K562 (cell line): ENCODE results near the gene RHBDL3. TPM values are rescaled to one million over a fixed set of nuclear protein-coding genes. Genes with fewer than 3 reads are reported as not detected.

Source experiments
- CHD7 ChIP-seq: fragments of 200-600 bp; sonication (generic); IDR thresholded peaks from one replicate; pipeline ENCODE4 v1.6.1; 2012; ENCODE audit warnings: mild to moderate bottlenecking, low read depth, low read length, inconsistent platforms
- DNMT1 ChIP-seq: fragments of 450-650 bp; IDR thresholded peaks from 2 replicates; pipeline ENCODE4 v1.6.1; 2016; ENCODE audit warnings: antibody characterized with exemption, mild to moderate bottlenecking
- ELK3 ChIP-seq: fragments of 450-650 bp; formaldehyde crosslinking; IDR thresholded peaks from 2 replicates; pipeline ENCODE4 v1.4.0; 2020; ENCODE audit warnings: mild to moderate bottlenecking
- SAP30 ChIP-seq: fragments of 200-600 bp; sonication (generic); IDR thresholded peaks from 2 replicates; pipeline ENCODE4 v1.6.1; 2012; ENCODE audit warnings: borderline replicate concordance, low read depth, mild to moderate bottlenecking, moderate library complexity, low read length, control low read depth, inconsistent platforms; ENCODE audit not compliant: insufficient read depth, poor library complexity, severe bottlenecking
- SMAD4 ChIP-seq: fragments of 250-450 bp; sonication (Bioruptor Pico); conservative IDR thresholded peaks from 2 replicates; pipeline ENCODE4 v1.8.0; 2021; ENCODE audit warnings: inconsistent platforms, mild to moderate bottlenecking, moderate library complexity
- SMC3 ChIP-seq: conservative IDR thresholded peaks from 2 replicates; pipeline ENCODE4 v1.6.1; 2011; ENCODE audit warnings: low read depth, low read length, improper control_type of control experiment; ENCODE audit not compliant: insufficient read depth
- THRAP3 ChIP-seq: fragments of 450-650 bp; IDR thresholded peaks from 2 replicates; pipeline ENCODE4 v1.6.1; 2016; ENCODE audit warnings: mild to moderate bottlenecking, inconsistent platforms, borderline replicate concordance
- XRCC3 ChIP-seq: fragments of 450-650 bp; IDR thresholded peaks from 2 replicates; pipeline ENCODE4 v1.6.1; 2017; ENCODE audit warnings: mild to moderate bottlenecking, moderate library complexity
- ZNF175 ChIP-seq: fragments of 200-800 bp; sonication (Bioruptor generic); IDR thresholded peaks from 2 replicates; pipeline ENCODE4 v1.6.1; 2016; ENCODE audit warnings: low read depth, mild to moderate bottlenecking, missing genetic modification characterization, missing compliant biosample characterization
- ZNF518B ChIP-seq: fragments of 250-450 bp; sonication (Bioruptor Pico); IDR thresholded peaks from 2 replicates; pipeline ENCODE4 v1.5.0; 2021; ENCODE audit warnings: mild to moderate bottlenecking, moderate library complexity
- ZNF785 ChIP-seq: fragments of 250-450 bp; sonication (Bioruptor Pico); IDR thresholded peaks from 2 replicates; pipeline ENCODE4 v1.4.0; 2020; ENCODE audit warnings: mild to moderate bottlenecking
- polyA plus RNA-seq, 8 experiments: library from polyadenylated mRNA; depleted of rRNA in 4 of 8; stranded (reverse) in 5 of 8; unstranded in 3 of 8; fragments of >200 nt; fragmentation: Nextera tagmentation in 2 of 8; fragmentation: Illumina TruSeq in 1 of 8; extraction: Ambion mirVana in 2 of 8; extraction: Trizol in 1 of 8; gene quantifications; 2 replicates each; pipeline versions ENCODE4 v1.2.1 to v1.2.3, GENCODE V29; 2011 to 2014; ENCODE audit warnings: inconsistent platforms in 1 of 8, missing spikeins in 1 of 8
- total RNA-seq, 7 experiments: library from RNA; depleted of rRNA in 6 of 7; stranded (reverse); fragments of >200 nt in 6 of 7; fragmentation: Illumina TruSeq in 2 of 7; extraction: Trizol in 2 of 7; gene quantifications; 2 replicates each; pipeline versions ENCODE4 v1.2.1 to v1.2.3, GENCODE V29; 2011 to 2021; ENCODE audit warnings: low replicate concordance in 1 of 7

The RHBDL3 gene
- total and polyA plus RNA-seq, 9 of the 15 experiments (the other 6 are each of a cell fraction or from before 2014, with no cell fraction given): 0.06 to 0.31 (median 0.09) TPM; not detected in 4

GRCh38 chr17:32349503-32349853, 83.8 kb downstream of the RHBDL3 start (continued):
- TF ChIP-seq SMC3: no peak
- TF ChIP-seq THRAP3: 0 out of 2 replicates have a peak, but pooled peaks have one; percentile 14
- no peak for TF ChIP-seq ZNF175 (CRISPR knock-in tag)
- TF ChIP-seq DNMT1: 0 out of 2 replicates have a peak, but pooled peaks have one; percentile 30
- TF ChIP-seq CHD7: no peak
- no peak for TF ChIP-seq ZNF518B (CRISPR knock-in tag)
- no peak for TF ChIP-seq ELK3 (CRISPR knock-in tag)
- no peak for TF ChIP-seq ZNF785
- TF ChIP-seq XRCC3: no peak
- TF ChIP-seq SAP30: no peak
- TF ChIP-seq SMAD4 (CRISPR knock-in tag): no peak
